ENCODE results near the gene PHEX.

The PHEX gene

DNA sequence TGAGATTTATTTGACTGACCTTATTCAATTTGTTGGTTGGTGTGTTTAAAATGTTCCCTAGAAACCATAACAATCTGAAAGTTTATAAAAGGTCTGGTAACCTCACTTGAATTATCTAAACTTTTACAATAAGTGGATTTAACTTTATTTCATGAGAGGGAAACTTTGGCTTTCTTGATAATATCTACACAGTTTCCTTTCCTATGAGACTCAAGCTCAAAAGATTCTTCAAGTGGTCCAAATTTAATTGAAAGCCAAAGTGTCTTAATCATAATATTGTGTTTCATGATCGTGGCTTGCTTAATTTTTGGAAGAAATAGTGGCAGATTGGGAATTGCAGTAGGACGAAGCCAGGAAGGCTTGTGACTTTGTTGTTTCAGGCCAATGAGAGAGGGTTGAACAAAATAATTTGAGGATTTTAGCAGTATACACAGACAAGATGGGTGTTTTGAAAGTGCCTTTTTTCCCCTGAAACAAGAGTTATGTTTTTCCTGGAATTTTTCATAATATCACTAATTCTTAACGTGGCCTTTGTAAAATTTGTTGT, 55.0 kb downstream of the PHEX start:
- Histone ChIP-seq H3K27me3 (ENCODE audit: insufficient read depth, low read length) (no peaks in the 10 kb centered on the region), H3K4me3 (ENCODE audit: low read depth, low read length, poor library complexity, severe bottlenecking) (no peak overlapping the region), H3K9me3 (ENCODE audit: low read length) (no peaks in the 10 kb centered on the region), H3K9me2 (ENCODE audit: low read depth, low read length) (no peaks in the 10 kb centered on the region), H3K36me3 (ENCODE audit: insufficient read depth, low read length) (no peaks in the 10 kb centered on the region), H3K4me1 (ENCODE audit: insufficient read depth, low read length, severe bottlenecking) (no peaks in the 10 kb centered on the region), H3F3A (ENCODE audit: insufficient read depth, low read length) (no peaks in the 10 kb centered on the region), H3K27ac (ENCODE audit: low read depth, low read length, poor library complexity, severe bottlenecking) (no peak overlapping the region), H3K9ac (ENCODE audit: low read length) (no peak overlapping the region), H3K79me2 (ENCODE audit: insufficient read depth, low read length) (no peaks in the 10 kb centered on the region), H3K4me2 (ENCODE audit: low read length) (no peak overlapping the region), H4K20me1 (ENCODE audit: insufficient read depth, low read length) (no peaks in the 10 kb centered on the region), H2AFZ (ENCODE audit: low read length) (no peak overlapping the region)
- TF ChIP-seq, protein P1, sequence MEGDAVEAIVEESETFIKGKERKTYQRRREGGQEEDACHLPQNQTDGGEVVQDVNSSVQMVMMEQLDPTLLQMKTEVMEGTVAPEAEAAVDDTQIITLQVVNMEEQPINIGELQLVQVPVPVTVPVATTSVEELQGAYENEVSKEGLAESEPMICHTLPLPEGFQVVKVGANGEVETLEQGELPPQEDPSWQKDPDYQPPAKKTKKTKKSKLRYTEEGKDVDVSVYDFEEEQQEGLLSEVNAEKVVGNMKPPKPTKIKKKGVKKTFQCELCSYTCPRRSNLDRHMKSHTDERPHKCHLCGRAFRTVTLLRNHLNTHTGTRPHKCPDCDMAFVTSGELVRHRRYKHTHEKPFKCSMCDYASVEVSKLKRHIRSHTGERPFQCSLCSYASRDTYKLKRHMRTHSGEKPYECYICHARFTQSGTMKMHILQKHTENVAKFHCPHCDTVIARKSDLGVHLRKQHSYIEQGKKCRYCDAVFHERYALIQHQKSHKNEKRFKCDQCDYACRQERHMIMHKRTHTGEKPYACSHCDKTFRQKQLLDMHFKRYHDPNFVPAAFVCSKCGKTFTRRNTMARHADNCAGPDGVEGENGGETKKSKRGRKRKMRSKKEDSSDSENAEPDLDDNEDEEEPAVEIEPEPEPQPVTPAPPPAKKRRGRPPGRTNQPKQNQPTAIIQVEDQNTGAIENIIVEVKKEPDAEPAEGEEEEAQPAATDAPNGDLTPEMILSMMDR (IDR thresholded peaks at IDR 0.05; ENCODE audit: low read length): no peak
- TF ChIP-seq EZH2 (IDR thresholded peaks at IDR 0.05; ENCODE audit: borderline replicate concordance, low read length): no peak

DNA sequence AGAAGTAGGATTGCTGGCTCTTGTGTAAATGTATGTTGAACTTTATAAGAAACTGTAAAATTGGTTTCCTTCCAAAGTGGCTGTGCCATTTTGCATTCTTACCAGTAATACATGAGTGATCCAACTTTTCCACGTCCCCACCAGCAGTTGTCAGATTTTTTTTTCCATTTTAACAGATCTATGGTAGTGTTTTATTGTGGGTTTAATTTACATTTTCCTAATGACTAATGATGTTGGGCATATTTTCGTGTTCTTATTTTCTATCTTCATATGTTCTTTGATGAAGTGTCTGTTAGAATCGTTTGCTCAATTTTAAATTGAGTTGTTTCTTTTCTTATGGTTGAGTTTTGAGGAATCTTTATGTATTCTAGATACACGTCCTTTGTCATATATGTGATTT, 56.2 kb downstream of the PHEX start:
- Histone ChIP-seq H3K4me3 (ENCODE audit: low read depth, low read length, poor library complexity, severe bottlenecking) (no peak overlapping the region), H3K36me3 (ENCODE audit: insufficient read depth, low read length) (no peaks in the 10 kb centered on the region), H4K20me1 (ENCODE audit: insufficient read depth, low read length) (no peaks in the 10 kb centered on the region), H3K27ac (ENCODE audit: low read depth, low read length, poor library complexity, severe bottlenecking) (no peak overlapping the region), H3K4me2 (ENCODE audit: low read length) (no peak overlapping the region), H3K9me3 (ENCODE audit: low read length) (no peaks in the 10 kb centered on the region), H3K9ac (ENCODE audit: low read length) (no peak overlapping the region), H3K79me2 (ENCODE audit: insufficient read depth, low read length) (no peaks in the 10 kb centered on the region), H3F3A (ENCODE audit: insufficient read depth, low read length) (no peaks in the 10 kb centered on the region), H2AFZ (ENCODE audit: low read length) (no peak overlapping the region), H3K4me1 (ENCODE audit: insufficient read depth, low read length, severe bottlenecking) (no peaks in the 10 kb centered on the region), H3K9me2 (ENCODE audit: low read depth, low read length) (no peaks in the 10 kb centered on the region), H3K27me3 (ENCODE audit: insufficient read depth, low read length) (no peaks in the 10 kb centered on the region)
- TF ChIP-seq EZH2 (IDR thresholded peaks at IDR 0.05; ENCODE audit: borderline replicate concordance, low read length): no peak
- TF ChIP-seq, protein P1 (IDR thresholded peaks at IDR 0.05; ENCODE audit: low read length): no peak

DNA sequence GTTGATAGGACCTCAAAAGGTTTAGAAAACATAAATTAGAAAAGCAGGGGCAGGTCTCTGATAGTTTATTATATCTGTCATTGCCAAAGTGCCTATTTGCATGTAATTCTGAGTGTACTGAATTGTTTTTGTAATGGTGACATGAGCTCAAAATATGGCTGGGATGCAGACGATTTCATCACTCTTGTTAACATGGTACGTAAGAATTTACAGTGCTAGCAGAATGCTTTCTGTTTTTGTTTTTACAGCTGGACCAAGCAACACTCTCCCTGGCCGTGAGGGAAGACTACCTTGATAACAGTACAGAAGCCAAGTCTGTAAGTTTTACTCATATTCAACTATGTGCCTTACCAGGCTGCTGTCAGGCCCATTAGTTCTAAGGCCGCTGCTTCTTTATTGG, 58.1 kb downstream of the PHEX start:
- Histone ChIP-seq H3K9me2 (ENCODE audit: low read depth, low read length) (no peaks in the 10 kb centered on the region), H2AFZ (ENCODE audit: low read length) (no peak overlapping the region), H3K27ac (ENCODE audit: low read depth, low read length, poor library complexity, severe bottlenecking) (no peak overlapping the region), H3K36me3 (ENCODE audit: insufficient read depth, low read length) (no peaks in the 10 kb centered on the region), H3K79me2 (ENCODE audit: insufficient read depth, low read length) (no peaks in the 10 kb centered on the region), H3K4me3 (ENCODE audit: low read depth, low read length, poor library complexity, severe bottlenecking) (no peak overlapping the region), H3K27me3 (ENCODE audit: insufficient read depth, low read length) (no peaks in the 10 kb centered on the region), H3F3A (ENCODE audit: insufficient read depth, low read length) (no peaks in the 10 kb centered on the region), H3K4me1 (ENCODE audit: insufficient read depth, low read length, severe bottlenecking) (no peaks in the 10 kb centered on the region), H3K9ac (ENCODE audit: low read length) (no peak overlapping the region), H3K9me3 (ENCODE audit: low read length) (no peaks in the 10 kb centered on the region), H3K4me2 (ENCODE audit: low read length) (no peak overlapping the region), H4K20me1 (ENCODE audit: insufficient read depth, low read length) (no peaks in the 10 kb centered on the region)
- TF ChIP-seq, protein P1 (IDR thresholded peaks at IDR 0.05; ENCODE audit: low read length): no peak
- no peak for TF ChIP-seq EZH2 (IDR thresholded peaks at IDR 0.05; ENCODE audit: borderline replicate concordance, low read length)
